WTC11 (cell line): ENCODE results near the gene OR8G1.

Experiments
- ATF6 ChIP-seq: sonication (generic); formaldehyde crosslinking; IDR thresholded peaks from 2 replicates; pipeline ENCODE4 v1.8.1; 2023; ENCODE audit warnings: mild to moderate bottlenecking, missing genetic modification reagents
- FOXJ3 ChIP-seq: sonication (generic); formaldehyde crosslinking; IDR thresholded peaks from 2 replicates; pipeline ENCODE4 v1.9.0; 2021; ENCODE audit warnings: missing genetic modification reagents, mild to moderate bottlenecking, borderline replicate concordance
- FOXP4 ChIP-seq: sonication (generic); formaldehyde crosslinking; IDR thresholded peaks from 2 replicates; pipeline ENCODE4 v1.8.0; 2022; ENCODE audit warnings: mild to moderate bottlenecking, missing genetic modification reagents
- HMGA2 ChIP-seq: fragments of 250-450 bp; sonication (Bioruptor Pico); IDR thresholded peaks from 2 replicates; pipeline ENCODE4 v1.4.0; 2021; ENCODE audit warnings: mild to moderate bottlenecking, moderate library complexity
- KAT7 ChIP-seq: sonication (generic); formaldehyde crosslinking; IDR thresholded peaks from 2 replicates; pipeline ENCODE4 v1.8.1; 2023; ENCODE audit warnings: missing genetic modification reagents, mild to moderate bottlenecking, borderline replicate concordance
- MAX ChIP-seq: sonication (generic); formaldehyde crosslinking; IDR thresholded peaks from 2 replicates; pipeline ENCODE4 v1.8.0; 2022; ENCODE audit warnings: mild to moderate bottlenecking, missing genetic modification reagents
- NFE2L1 ChIP-seq: sonication (generic); formaldehyde crosslinking; IDR thresholded peaks from 2 replicates; pipeline ENCODE4 v1.8.1; 2023; ENCODE audit warnings: missing genetic modification reagents
- NR1H2 ChIP-seq: sonication (generic); formaldehyde crosslinking; IDR thresholded peaks from 2 replicates; pipeline ENCODE4 v1.9.0; 2021; ENCODE audit warnings: mild to moderate bottlenecking, moderate library complexity, missing genetic modification reagents
- SMAD3 ChIP-seq: sonication (generic); formaldehyde crosslinking; IDR thresholded peaks from 2 replicates; pipeline ENCODE4 v1.8.0; 2022; ENCODE audit warnings: missing genetic modification reagents, mild to moderate bottlenecking, borderline replicate concordance
- ZNF232 ChIP-seq: sonication (generic); formaldehyde crosslinking; IDR thresholded peaks from 2 replicates; pipeline ENCODE4 v1.8.0; 2022; ENCODE audit warnings: mild to moderate bottlenecking, missing genetic modification reagents
- TF ChIP-seq, protein P1 (sequence below): fragments of 200-600 bp; IDR thresholded peaks from 2 replicates; pipeline ENCODE4 v1.8.0; 2022; ENCODE audit warnings: antibody characterized with exemption
- TF ChIP-seq, protein P2 (sequence below): fragments of 250-450 bp; sonication (Bioruptor Pico); conservative IDR thresholded peaks from 2 replicates; pipeline ENCODE4 v1.9.0; 2021; ENCODE audit warnings: mild to moderate bottlenecking

GRCh38 chr11:124274000-124274399 lies 33.1 kb downstream of the OR8G1 start:
- TF ChIP-seq HMGA2 (CRISPR knock-in tag): no peak
- TF ChIP-seq, protein P1, sequence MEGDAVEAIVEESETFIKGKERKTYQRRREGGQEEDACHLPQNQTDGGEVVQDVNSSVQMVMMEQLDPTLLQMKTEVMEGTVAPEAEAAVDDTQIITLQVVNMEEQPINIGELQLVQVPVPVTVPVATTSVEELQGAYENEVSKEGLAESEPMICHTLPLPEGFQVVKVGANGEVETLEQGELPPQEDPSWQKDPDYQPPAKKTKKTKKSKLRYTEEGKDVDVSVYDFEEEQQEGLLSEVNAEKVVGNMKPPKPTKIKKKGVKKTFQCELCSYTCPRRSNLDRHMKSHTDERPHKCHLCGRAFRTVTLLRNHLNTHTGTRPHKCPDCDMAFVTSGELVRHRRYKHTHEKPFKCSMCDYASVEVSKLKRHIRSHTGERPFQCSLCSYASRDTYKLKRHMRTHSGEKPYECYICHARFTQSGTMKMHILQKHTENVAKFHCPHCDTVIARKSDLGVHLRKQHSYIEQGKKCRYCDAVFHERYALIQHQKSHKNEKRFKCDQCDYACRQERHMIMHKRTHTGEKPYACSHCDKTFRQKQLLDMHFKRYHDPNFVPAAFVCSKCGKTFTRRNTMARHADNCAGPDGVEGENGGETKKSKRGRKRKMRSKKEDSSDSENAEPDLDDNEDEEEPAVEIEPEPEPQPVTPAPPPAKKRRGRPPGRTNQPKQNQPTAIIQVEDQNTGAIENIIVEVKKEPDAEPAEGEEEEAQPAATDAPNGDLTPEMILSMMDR: no peak
- TF ChIP-seq, protein P2, sequence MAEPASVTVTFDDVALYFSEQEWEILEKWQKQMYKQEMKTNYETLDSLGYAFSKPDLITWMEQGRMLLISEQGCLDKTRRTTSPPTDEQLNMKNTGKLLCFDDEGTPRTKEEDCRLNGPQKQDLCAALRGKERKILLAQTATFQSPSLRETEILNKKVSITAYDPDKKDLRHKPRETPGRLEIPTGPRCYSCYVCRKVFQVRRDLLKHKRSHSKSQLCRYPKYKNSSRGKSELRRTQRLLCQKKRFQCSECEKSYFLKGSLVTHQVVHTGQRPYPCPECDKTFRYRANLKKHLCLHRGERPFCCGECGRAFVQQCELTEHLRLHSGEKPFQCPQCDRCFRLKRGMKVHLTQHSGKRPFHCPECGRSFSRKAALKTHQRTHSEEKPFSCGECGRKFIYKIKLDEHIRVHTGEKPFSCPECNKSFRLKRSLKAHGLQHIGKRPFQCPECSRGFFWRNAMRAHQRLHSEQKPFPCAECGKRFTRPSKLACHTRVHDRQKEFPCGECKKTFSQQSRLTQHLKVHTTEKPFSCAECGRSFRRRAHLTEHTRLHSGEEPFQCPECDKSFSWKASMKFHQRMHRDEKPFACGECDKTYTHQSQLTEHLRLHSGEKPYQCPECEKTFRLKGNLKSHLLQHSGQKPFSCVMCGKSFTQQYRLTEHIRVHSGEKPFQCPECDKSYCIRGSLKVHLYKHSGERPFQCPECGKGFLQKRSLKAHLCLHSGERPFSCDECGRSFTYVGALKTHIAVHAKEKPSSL (CRISPR knock-in tag): no peak
- no peak for TF ChIP-seq MAX (CRISPR knock-in tag)
- no peak for TF ChIP-seq NR1H2 (CRISPR knock-in tag)
- TF ChIP-seq FOXJ3 (CRISPR knock-in tag): no peak
- TF ChIP-seq FOXP4 (CRISPR knock-in tag): no peak
- no peak for TF ChIP-seq ATF6 (CRISPR knock-in tag)
- no peak for TF ChIP-seq ZNF232 (CRISPR knock-in tag)
- no peak for TF ChIP-seq KAT7 (CRISPR knock-in tag)
- no peak for TF ChIP-seq NFE2L1 (CRISPR knock-in tag)
- no peak for TF ChIP-seq SMAD3 (CRISPR knock-in tag)
